Mesendoderm (in vitro differentiated cells): ENCODE results near the gene ADIPOR2.

Experiments used
- DNase-seq: peaks from one replicate; pipeline ENCODE4 v3.0.0; 2013
- H2AK5ac ChIP-seq: 2 replicates; pipeline ENCODE4 v1.6.1; 2013; ENCODE audit warnings: low read length, inconsistent platforms
- H2BK120ac ChIP-seq: 2 replicates; pipeline ENCODE4 v1.6.1; 2013; ENCODE audit warnings: low read depth, mild to moderate bottlenecking, low read length, moderate library complexity, mixed read lengths
- H2BK15ac ChIP-seq: replicated peaks from 2 replicates; pipeline ENCODE4 v1.6.1; 2013; ENCODE audit warnings: low read depth, mild to moderate bottlenecking, moderate library complexity
- H2BK5ac ChIP-seq: 2 replicates; pipeline ENCODE4 v1.6.1; 2013; ENCODE audit warnings: low read length, inconsistent platforms
- H3K18ac ChIP-seq: 2 replicates; pipeline ENCODE4 v1.6.1; 2013; ENCODE audit warnings: mild to moderate bottlenecking, low read length, mixed read lengths
- H3K23ac ChIP-seq: one replicate; pipeline ENCODE4 v1.6.1; 2013; ENCODE audit warnings: low read length
- H3K27ac ChIP-seq: 2 replicates; pipeline ENCODE4 v1.5.1; 2013; ENCODE audit warnings: low read depth, mild to moderate bottlenecking, inconsistent platforms, low read length, moderate library complexity
- H3K27me3 ChIP-seq: 2 replicates; pipeline ENCODE4 v1.6.1; 2013; ENCODE audit warnings: low read length, control low read depth, mild to moderate bottlenecking, inconsistent platforms; ENCODE audit not compliant: insufficient read depth, poor library complexity
- H3K36me3 ChIP-seq: 2 replicates; pipeline ENCODE4 v1.6.1; 2013; ENCODE audit warnings: low read length, inconsistent platforms; ENCODE audit not compliant: control insufficient read depth, insufficient read depth
- H3K4ac ChIP-seq: one replicate; pipeline ENCODE4 v1.6.1; 2013; ENCODE audit warnings: low read depth, mild to moderate bottlenecking, low read length, moderate library complexity
- H3K4me1 ChIP-seq: 2 replicates; pipeline ENCODE4 v1.6.1; 2013; ENCODE audit warnings: low read depth, low read length, inconsistent platforms; ENCODE audit not compliant: control insufficient read depth
- H3K4me2 ChIP-seq: 2 replicates; pipeline ENCODE4 v1.6.1; 2013; ENCODE audit warnings: low read length
- H3K4me3 ChIP-seq: 2 replicates; pipeline ENCODE4 v1.5.1; 2013; ENCODE audit warnings: mild to moderate bottlenecking, low read length
- H3K56ac ChIP-seq: one replicate; pipeline ENCODE4 v1.6.1; 2013; ENCODE audit warnings: low read length
- H3K79me1 ChIP-seq: 2 replicates; pipeline ENCODE4 v1.6.1; 2013; ENCODE audit warnings: low read length, inconsistent platforms
- H3K79me2 ChIP-seq: 2 replicates; pipeline ENCODE4 v1.6.1; 2013; ENCODE audit warnings: mild to moderate bottlenecking, low read length; ENCODE audit not compliant: control insufficient read depth, insufficient read depth
- H3K9ac ChIP-seq: 2 replicates; pipeline ENCODE4 v1.6.1; 2013; ENCODE audit warnings: low read length, inconsistent platforms
- H4K5ac ChIP-seq: one replicate; pipeline ENCODE4 v1.6.1; 2013; ENCODE audit warnings: low read length
- H4K8ac ChIP-seq: one replicate; pipeline ENCODE4 v1.6.1; 2013; ENCODE audit warnings: low read depth, mild to moderate bottlenecking, control low read depth, low read length, moderate library complexity
- WGBS: extraction: QIAGEN DNeasy Blood & Tissue Kit; methylation state at CpG from one replicate; pipeline ENCODE4 v1.1.7; 2013; ENCODE audit warnings: low lambda C conversion rate, missing lambda C conversion rate; ENCODE audit not compliant: insufficient coverage; ENCODE audit errors: extremely low coverage; 5-methylcytosine and 5-hydroxymethylcytosine counted together

Gene ADIPOR2

GRCh38 chr12:1645819-1646218 lies 45.1 kb upstream of the ADIPOR2 start:
- WGBS = no CpG with 5 or more reads among the region's 29 CpGs
- Histone ChIP-seq H3K27ac (no peak overlapping the region), H3K23ac (no peak overlapping the region), H3K18ac (no peak overlapping the region), H2AK5ac (no peak overlapping the region), H3K56ac (no peak overlapping the region), H4K5ac (no peak overlapping the region), H3K36me3 (peaks cover 1% of the 10 kb centered on the region), H3K79me2 (no peaks in the 10 kb centered on the region), H4K8ac (no peak overlapping the region), H3K4ac (no peak overlapping the region), H3K4me1 (no peaks in the 10 kb centered on the region), H3K79me1 (no peaks in the 10 kb centered on the region), H2BK120ac (no peak overlapping the region), H2BK15ac (no peak overlapping the region), H3K9ac (no peak overlapping the region), H3K27me3 (no peaks in the 10 kb centered on the region), H3K4me2 (no peak overlapping the region), H2BK5ac (no peak overlapping the region), H3K4me3 (no peak overlapping the region)
- no peak for DNase-seq

- Histone ChIP-seq H2AK5ac (no peak overlapping the region), H3K27me3 (no peaks in the 10 kb centered on the region), H3K79me1 (no peaks in the 10 kb centered on the region), H3K27ac (no peak overlapping the region), H2BK15ac (no peak overlapping the region), H3K56ac (no peak overlapping the region), H4K5ac (no peak overlapping the region), H3K9ac (no peak overlapping the region), H3K79me2 (no peaks in the 10 kb centered on the region), H3K4me1 (no peaks in the 10 kb centered on the region), H3K18ac (no peak overlapping the region), H3K23ac (no peak overlapping the region), H4K8ac (no peak overlapping the region), H2BK120ac (no peak overlapping the region), H3K4ac (no peak overlapping the region), H3K36me3 (peaks cover 1% of the 10 kb centered on the region), H3K4me2 (no peak overlapping the region), H3K4me3 (no peak overlapping the region), H2BK5ac (no peak overlapping the region)
- no CpG with 5 or more reads among the region's 21 CpGs for WGBS
- no peak for DNase-seq
Observed at GRCh38 chr12:1646569-1647284, 44.1 kb upstream of the ADIPOR2 start.

- H3K27me3 ChIP-seq = no peaks in the 10 kb centered on the region
- H2BK5ac ChIP-seq = no peak overlapping the region
- no peak overlapping the region for H3K56ac ChIP-seq
- no peak overlapping the region for H3K4ac ChIP-seq
- no peak overlapping the region for H3K18ac ChIP-seq
- H3K79me1 ChIP-seq = no peaks in the 10 kb centered on the region
- H3K9ac ChIP-seq = no peak overlapping the region
- DNase-seq = no peak
- no peaks in the 10 kb centered on the region for H3K4me1 ChIP-seq
- H3K36me3 ChIP-seq = peaks cover 1% of the 10 kb centered on the region
- H3K4me3 ChIP-seq = no peak overlapping the region
- no peaks in the 10 kb centered on the region for H3K79me2 ChIP-seq
- no peak overlapping the region for H3K4me2 ChIP-seq
- no peak overlapping the region for H2AK5ac ChIP-seq
- no CpG with 5 or more reads among the region's 3 CpGs for WGBS
- H2BK120ac ChIP-seq = no peak overlapping the region
- no peak overlapping the region for H3K27ac ChIP-seq
- H2BK15ac ChIP-seq = no peak overlapping the region
- no peak overlapping the region for H3K23ac ChIP-seq
- H4K5ac ChIP-seq = no peak overlapping the region
- H4K8ac ChIP-seq = no peak overlapping the region
Observed at GRCh38 chr12:1647285-1647669, 43.6 kb upstream of the ADIPOR2 start.

- no peak overlapping the region for H3K27ac ChIP-seq
- H2BK120ac ChIP-seq = no peak overlapping the region
- H3K36me3 ChIP-seq = peaks cover 1% of the 10 kb centered on the region
- no peak overlapping the region for H4K5ac ChIP-seq
- H3K79me2 ChIP-seq = no peaks in the 10 kb centered on the region
- H3K4ac ChIP-seq = no peak overlapping the region
- peak overlapping the region; percentile 46 for H3K56ac ChIP-seq
- H2AK5ac ChIP-seq = no peak overlapping the region
- H3K9ac ChIP-seq = no peak overlapping the region
- H3K18ac ChIP-seq = no peak overlapping the region
- no CpG with 5 or more reads among the region's 5 CpGs for WGBS
- H3K4me3 ChIP-seq = no peak overlapping the region
- H4K8ac ChIP-seq = no peak overlapping the region
- no peak overlapping the region for H3K23ac ChIP-seq
- DNase-seq = no peak
- no peaks in the 10 kb centered on the region for H3K27me3 ChIP-seq
- H2BK15ac ChIP-seq = no peak overlapping the region
- no peaks in the 10 kb centered on the region for H3K79me1 ChIP-seq
- H3K4me2 ChIP-seq = no peak overlapping the region
- H3K4me1 ChIP-seq = no peaks in the 10 kb centered on the region
- no peak overlapping the region for H2BK5ac ChIP-seq
Observed at GRCh38 chr12:1650260-1650977, 40.5 kb upstream of the ADIPOR2 start.

GRCh38 chr12:1650978-1651361 lies 39.9 kb upstream of the ADIPOR2 start:
- Histone ChIP-seq H3K79me2 (no peaks in the 10 kb centered on the region), H3K23ac (no peak overlapping the region), H3K36me3 (peaks cover 1% of the 10 kb centered on the region), H2BK15ac (no peak overlapping the region), H3K9ac (no peak overlapping the region), H3K4me1 (no peaks in the 10 kb centered on the region), H3K56ac (no peak overlapping the region), H3K27me3 (no peaks in the 10 kb centered on the region), H3K4me2 (no peak overlapping the region), H4K5ac (no peak overlapping the region), H3K79me1 (no peaks in the 10 kb centered on the region), H3K4ac (no peak overlapping the region), H3K18ac (no peak overlapping the region), H4K8ac (no peak overlapping the region), H2BK5ac (no peak overlapping the region), H3K4me3 (no peak overlapping the region), H3K27ac (no peak overlapping the region), H2BK120ac (no peak overlapping the region), H2AK5ac (no peak overlapping the region)
- DNase-seq = no peak
- no CpG with 5 or more reads among the region's 6 CpGs for WGBS

- H3K9ac ChIP-seq = no peak overlapping the region
- H3K18ac ChIP-seq = no peak overlapping the region
- no peak overlapping the region for H4K5ac ChIP-seq
- no peak overlapping the region for H2BK120ac ChIP-seq
- no peak overlapping the region for H2BK5ac ChIP-seq
- no peak for DNase-seq
- no peaks in the 10 kb centered on the region for H3K36me3 ChIP-seq
- H2BK15ac ChIP-seq = no peak overlapping the region
- no peaks in the 10 kb centered on the region for H3K79me2 ChIP-seq
- no peaks in the 10 kb centered on the region for H3K79me1 ChIP-seq
- H2AK5ac ChIP-seq = no peak overlapping the region
- H3K4me1 ChIP-seq = no peaks in the 10 kb centered on the region
- no peak overlapping the region for H4K8ac ChIP-seq
- no peak overlapping the region for H3K23ac ChIP-seq
- H3K4me2 ChIP-seq = no peak overlapping the region
- H3K27me3 ChIP-seq = no peaks in the 10 kb centered on the region
- H3K56ac ChIP-seq = no peak overlapping the region
- H3K4ac ChIP-seq = no peak overlapping the region
- no peak overlapping the region for H3K4me3 ChIP-seq
- H3K27ac ChIP-seq = no peak overlapping the region
Observed at GRCh38 chr12:1651946-1652345, 38.9 kb upstream of the ADIPOR2 start.
